Heart right ventricle (tissue), 16 donors: ENCODE measurements around the gene CMYA5. TPM values are rescaled to one million over a fixed set of nuclear protein-coding genes. Genes with fewer than 3 reads are reported as not detected.
A peak's percentile ranks its signal among the peaks of the same experiment; 100 is the strongest.

Experiments used
- ATAC-seq, 8 donors: fragments of 200-7000 bp; cut with Tn5 transposase; one replicate each; pipeline ENCODE4 v1.9.1; 2020; ENCODE audit warnings: mild to moderate bottlenecking in 8 of 8, moderate library complexity in 8 of 8, moderate number of reproducible peaks in 1 of 8
- DNase-seq, 2 donors: peaks; one replicate each; pipeline ENCODE4 v3.0.0-alpha.2; 2020
- H3K27ac ChIP-seq, 10 donors: fragments of 200-600 bp; sonication (generic) in 2 of 10; one replicate each; pipeline versions ENCODE4 v1.5.0 to v1.8.0; 2020 to 2022; ENCODE audit warnings: mild to moderate bottlenecking in 3 of 10
- H3K27me3 ChIP-seq, 7 donors: fragments of 200-600 bp; one replicate each; pipeline ENCODE4 v1.8.0; 2021 to 2022; ENCODE audit warnings: mild to moderate bottlenecking in 2 of 7
- H3K36me3 ChIP-seq, 9 donors: fragments of 200-600 bp; sonication (generic) in 1 of 9; one replicate each; pipeline versions ENCODE4 v1.5.0 to v1.8.0; 2020 to 2022; ENCODE audit warnings: mild to moderate bottlenecking in 2 of 9
- H3K4me1 ChIP-seq, 9 donors: fragments of 200-600 bp; sonication (generic) in 1 of 9; one replicate each; pipeline versions ENCODE4 v1.5.0 to v1.8.0; 2020 to 2022; ENCODE audit warnings: mild to moderate bottlenecking in 4 of 9
- H3K4me3 ChIP-seq, 10 donors: fragments of 200-600 bp; sonication (generic) in 2 of 10; one replicate each; pipeline versions ENCODE4 v1.5.0 to v1.8.0; 2020 to 2022; ENCODE audit warnings: mild to moderate bottlenecking in 7 of 10, moderate library complexity in 2 of 10
- H3K9me3 ChIP-seq, 11 donors: fragments of 200-600 bp in 10 of 11; sonication (generic) in 2 of 11; one replicate each; pipeline versions ENCODE4 v1.5.0 to v1.8.0; 2013 to 2022; ENCODE audit warnings: mild to moderate bottlenecking in 2 of 11, control low read depth in 1 of 11, moderate library complexity in 1 of 11
- CTCF ChIP-seq, 9 donors: fragments of 200-600 bp; sonication (generic) in 2 of 9; IDR thresholded peaks; one replicate each; pipeline versions ENCODE4 v1.5.0 to v1.8.0; 2021 to 2022; ENCODE audit warnings: antibody characterized with exemption in 9 of 9, mild to moderate bottlenecking in 5 of 9, moderate library complexity in 1 of 9
- WGBS, 2 donors: extraction: QIAGEN DNeasy Blood & Tissue Kit; methylation state at CpG; one replicate each; pipeline ENCODE4 v1.1.7; 2013; ENCODE audit warnings: inconsistent platforms in 1 of 2; 5-methylcytosine and 5-hydroxymethylcytosine counted together
- intact Hi-C, 10 donors: fragments of 100-400 bp; cut with DNase I; formaldehyde crosslinking; loops; one replicate each; pipeline versions ENCODE4 v1.11.1 to v1.14.2; 2022
- polyA plus RNA-seq, 2 donors: library from polyadenylated mRNA; stranded (reverse); fragments of 200-250 nt; gene quantifications; one replicate each; pipeline ENCODE4 v1.2.3, GENCODE V29; 2013
- total RNA-seq, 10 donors: library from RNA; stranded (reverse); fragmentation: NEBNext Ultra II Directional in 3 of 10; extraction: Animal tissue kit (Norgen Biotek cat#: 25700) in 3 of 10; gene quantifications; one replicate each; pipeline versions ENCODE4 v1.2.1 to v1.2.4, GENCODE V29; 2021 to 2023
- donor health status: Arrhythmogenic right ventricular cardiomyopathy.
- donor health status: ischemic (EF 13 %, LVEDD 7.1; RV severe dilation, severe dysfunction).
- donor health status: healthy with polysubstance abuse.
- donor health status: DM: no; HTN: yes; CAD: no.
- donor health status: DM: no; HTN: no; CAD: no.
- donor health status: ischemic (EF 25% LVEDD 6.9; RV normal size, moderate dysfunction).
- donor health status: ischemic (EF 25% LVEDD 5.7; RV mildly dilated, moderate dysfunction).
- donor health status: healthy.
- donor health status: DM: yes; HTN: yes; CAD: no.
- donor health status: Ischemic cardiomyopathy.
- donor health status: ischemic (EF 35%, LVEDD 5.7; RV mildly dilated, moderate dysfunction).
- donor health status: nonischemic (EF 11% LVEDD 7.7; RV severe dilation, severe dysfunction).
- donor health status: DM: yes; HTN: yes; CAD: no.
- donor health status: PGD.
- donor health status: ischemic (EF 29% LVEDD 5.4; RV normal size, mild dysfunction).
- donor health status: nonischemic (EF 23%, LVEDD 6.1; RV moderate dilation, normal function).

The CMYA5 gene
- total and polyA plus RNA-seq, 12 donors: 202 to 1,721 (median 979) TPM

- intact Hi-C loops: no loop called here
- Histone ChIP-seq H3K4me1 (peaks cover 0 to 51% (median 14%) of the 10 kb centered on the region in 9 donors), H3K27ac (peak overlapping the region in 5 of 10 donors; percentile 23 to 69 (median 50)), H3K36me3 (no peaks in the 10 kb centered on the region), H3K9me3 (no peaks in the 10 kb centered on the region), H3K27me3 (no peaks in the 10 kb centered on the region), H3K4me3 (no peak overlapping the region)
- DNase-seq (no peak), ATAC-seq (peak in 7 of 8 donors; percentile 40 to 63 (median 54))
- WGBS, 2 donors: 57 to 67% methylated on average over 7 of the region's 7 CpGs
- no peak for TF ChIP-seq CTCF (IDR thresholded peaks at IDR 0.05)
These were observed 150.7 kb downstream of the CMYA5 start for GRCh38 chr5:79840084-79840990.

GRCh38 chr5:79841172-79841571 is 151.5 kb downstream of the CMYA5 start:
- no peaks in the 10 kb centered on the region for H3K36me3 ChIP-seq
- TF ChIP-seq CTCF (IDR thresholded peaks at IDR 0.05): no peak
- H3K9me3 ChIP-seq: no peaks in the 10 kb centered on the region
- peak overlapping the region in 5 of 10 donors; percentile 23 to 69 (median 50) for H3K27ac ChIP-seq
- H3K27me3 ChIP-seq: no peaks in the 10 kb centered on the region
- H3K4me3 ChIP-seq: no peak overlapping the region
- intact Hi-C loops: no loop called here
- peaks cover 0 to 52% (median 14%) of the 10 kb centered on the region in 9 donors for H3K4me1 ChIP-seq
- DNase-seq (no peak), ATAC-seq (no peak)

DNA sequence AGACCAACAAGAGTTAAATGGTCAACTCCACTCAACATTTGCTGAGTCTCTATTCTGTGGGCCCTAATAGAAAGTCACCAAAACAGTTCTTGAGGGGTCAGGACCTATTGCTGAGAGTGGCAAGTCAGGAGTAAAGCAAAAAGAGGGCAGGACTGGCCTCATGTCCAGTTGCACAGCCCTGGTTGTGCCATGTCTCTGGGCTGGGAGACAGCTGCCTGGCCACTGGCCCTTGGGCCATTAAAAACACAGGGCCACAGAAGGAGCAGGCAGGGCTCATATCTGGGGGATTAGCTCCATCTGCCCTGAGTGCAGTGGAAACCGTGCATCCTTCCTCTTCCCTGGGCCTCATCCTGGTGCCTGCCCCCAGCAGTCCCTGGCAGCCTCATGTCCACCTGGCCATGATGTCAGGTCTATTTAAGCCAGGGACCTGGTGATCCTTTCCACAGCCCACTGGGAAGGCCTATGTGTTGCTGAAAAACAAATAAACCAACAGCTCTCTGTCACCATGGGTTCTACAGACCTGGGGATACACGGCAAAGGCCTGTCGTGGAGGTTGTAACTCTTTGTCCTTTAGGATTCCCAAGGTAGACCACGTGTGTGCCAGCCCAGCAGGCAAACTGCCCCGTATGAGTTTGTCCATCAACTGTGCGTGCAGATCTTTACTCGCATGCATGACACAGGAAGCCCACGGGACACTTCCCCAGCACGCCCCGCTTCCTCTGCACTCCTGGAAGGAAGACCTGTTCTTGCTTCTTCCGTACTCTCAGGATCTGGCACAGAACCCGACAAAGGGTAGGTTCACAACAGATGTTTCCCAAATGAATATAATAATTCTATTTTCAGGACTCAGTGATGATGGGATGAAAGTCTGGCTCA is 152.6 kb downstream of the CMYA5 start:
- Histone ChIP-seq H3K36me3 (no peaks in the 10 kb centered on the region), H3K4me1 (peaks cover 0 to 52% (median 14%) of the 10 kb centered on the region in 9 donors), H3K27me3 (no peaks in the 10 kb centered on the region), H3K4me3 (no peak overlapping the region), H3K9me3 (no peaks in the 10 kb centered on the region), H3K27ac (peak overlapping the region in 2 of 10 donors; percentile 50 to 69)
- no peak for DNase-seq
- intact Hi-C loops: no loop called here
- ATAC-seq: no peak
- WGBS, 2 donors: 67 to 78% methylated on average over 12 of the region's 12 CpGs
- no peak for TF ChIP-seq CTCF (IDR thresholded peaks at IDR 0.05)

GRCh38 chr5:79842991-79843390 is 153.4 kb downstream of the CMYA5 start:
- no peak for ATAC-seq
- no peaks in the 10 kb centered on the region for H3K27me3 ChIP-seq
- WGBS, 2 donors: 64 to 73% methylated on average over 7 of the region's 7 CpGs
- no peaks in the 10 kb centered on the region for H3K36me3 ChIP-seq
- H3K4me3 ChIP-seq: no peak overlapping the region
- intact Hi-C loops: no loop called here
- H3K4me1 ChIP-seq: peaks cover 0 to 47% (median 8%) of the 10 kb centered on the region in 9 donors
- H3K27ac ChIP-seq: no peak overlapping the region
- H3K9me3 ChIP-seq: no peaks in the 10 kb centered on the region
- DNase-seq: no peak
- TF ChIP-seq CTCF (IDR thresholded peaks at IDR 0.05): no peak
